HepG2 (cell line): ENCODE measurements around the gene ERLEC1. TPM values are rescaled to one million over a fixed set of nuclear protein-coding genes. Genes with fewer than 3 reads are reported as not detected.

Experiments
- ATAC-seq: fragments of 200-7000 bp; cut with Tn5 transposase; 3 replicates; pipeline ENCODE4 v1.9.1; 2020; ENCODE audit warnings: mild to moderate bottlenecking, moderate library complexity
- BruUV-seq: library from RNA; stranded (reverse); fragments of 400-500 nt; replicated peaks from 2 replicates; lab custom pipeline; 2021; lab: Mats Ljungman, UMichigan
- CTCF ChIA-PET: fragments of 300-600 bp; formaldehyde crosslinking; extraction: SDS; loops from one replicate; lab custom pipeline; 2021; ENCODE audit warnings: low total read pairs, inconsistent platforms, low intra/inter-chr PET ratio; lab: Yijun Ruan, JAX
- POLR2A ChIA-PET: fragments of 350-600 bp; sonication (Branson Sonifier 250); formaldehyde crosslinking; loops from one replicate; lab custom pipeline; 2020; ENCODE audit warnings: antibody characterized with exemption, inconsistent platforms; lab: Yijun Ruan, JAX
- DNase-seq: peaks from one replicate; pipeline ENCODE4 v3.0.0-alpha.2; 2015; ENCODE audit warnings: low spot score
- FAIRE-seq: peaks from 3 replicates; lab custom pipeline; 2011; peaks lifted over from hg19 to GRCh38; lab: Jason Lieb, UNC
- H2AFZ ChIP-seq: one replicate; pipeline ENCODE4 v1.6.1; 2011; ENCODE audit warnings: low read length, inconsistent platforms
- H3K27ac ChIP-seq: fragments of 300-600 bp; 3 replicates; pipeline ENCODE4 v1.8.0; 2011; ENCODE audit warnings: mixed run types, mild to moderate bottlenecking, mixed read lengths, low read length, inconsistent platforms; ENCODE audit not compliant: insufficient read depth; ENCODE audit errors: extremely low read length
- H3K27me3 ChIP-seq, 2 experiments: fragments of 200-600 bp in 1 of 2; 2 replicates in 1 of 2; 3 replicates in 1 of 2; pipeline versions ENCODE4 v1.6.0 to v1.8.0; 2011; ENCODE audit warnings: low read length in 2 of 2, mild to moderate bottlenecking in 2 of 2, moderate library complexity in 2 of 2, inconsistent platforms in 1 of 2; ENCODE audit not compliant: insufficient read depth in 2 of 2, control insufficient read depth in 1 of 2
- H3K36me3 ChIP-seq, 2 experiments: fragments of 200-600 bp in 1 of 2; replicated peaks in 1 of 2; 2 replicates in 1 of 2; 3 replicates in 1 of 2; pipeline versions ENCODE4 v1.5.1 to v1.8.0; 2011; ENCODE audit warnings: low read length in 2 of 2, inconsistent platforms in 1 of 2; ENCODE audit not compliant: insufficient read depth in 2 of 2, control insufficient read depth in 1 of 2
- H3K4me1 ChIP-seq: 2 replicates; pipeline ENCODE4 v1.5.1; 2012; ENCODE audit warnings: low read length, inconsistent platforms; ENCODE audit not compliant: insufficient read depth
- H3K4me2 ChIP-seq: 2 replicates; pipeline ENCODE4 v1.6.0; 2011; ENCODE audit warnings: low read depth, low read length, inconsistent platforms
- H3K4me3 ChIP-seq, 3 experiments: fragments of 200-600 bp in 1 of 3; sonication (generic), shearing (Covaris generic) in 1 of 3; replicated peaks in 1 of 3; 2 replicates each; pipeline ENCODE4 v1.5.1; 2011 to 2016; ENCODE audit warnings: low read length in 3 of 3, inconsistent platforms in 2 of 3, low read depth in 2 of 3, mild to moderate bottlenecking in 2 of 3, control low read depth in 1 of 3, mixed read lengths in 1 of 3; ENCODE audit not compliant: insufficient read depth in 1 of 3
- H3K79me2 ChIP-seq: one replicate; pipeline ENCODE4 v1.6.1; 2011; ENCODE audit warnings: low read length, inconsistent platforms; ENCODE audit not compliant: insufficient read depth
- H3K9ac ChIP-seq: 2 replicates; pipeline ENCODE4 v1.6.0; 2011; ENCODE audit warnings: mild to moderate bottlenecking, low read depth, low read length, inconsistent platforms; ENCODE audit not compliant: insufficient read depth
- H3K9me3 ChIP-seq: 2 replicates; pipeline ENCODE4 v1.5.1; 2012; ENCODE audit warnings: mild to moderate bottlenecking, low read length
- H4K20me1 ChIP-seq: 2 replicates; pipeline ENCODE4 v1.6.0; 2011; ENCODE audit warnings: inconsistent platforms, mild to moderate bottlenecking, low read length, moderate library complexity; ENCODE audit not compliant: insufficient read depth
- BHLHE40 ChIP-seq: IDR thresholded peaks from 2 replicates; pipeline ENCODE4 v1.6.1; 2011; ENCODE audit warnings: low read length, improper control_type of control experiment
- FIP1L1 ChIP-seq: fragments of 200-400 bp; formaldehyde crosslinking; IDR thresholded peaks from 2 replicates; pipeline ENCODE4 v1.6.1; 2018; ENCODE audit warnings: low read depth, mild to moderate bottlenecking, low read length, moderate library complexity, borderline replicate concordance; ENCODE audit not compliant: insufficient read depth
- KAT8 ChIP-seq: IDR thresholded peaks from 2 replicates; pipeline ENCODE4 v1.6.1; 2016; ENCODE audit warnings: missing genetic modification reagents, missing compliant biosample characterization
- LCORL ChIP-seq, 2 experiments: fragments of 450-650 bp in 1 of 2; sonication (generic) in 1 of 2; formaldehyde crosslinking in 1 of 2; IDR thresholded peaks; 2 replicates each; pipeline versions ENCODE4 v1.5.0 to v1.6.1; 2017 to 2020; ENCODE audit warnings: antibody characterized with exemption in 1 of 2, missing genetic modification reagents in 1 of 2
- MEIS1 ChIP-seq: sonication (generic); formaldehyde crosslinking; IDR thresholded peaks from 2 replicates; pipeline ENCODE4 v1.9.0; 2021; ENCODE audit warnings: mild to moderate bottlenecking, missing genetic modification reagents, moderate library complexity, borderline replicate concordance
- ZBTB38 ChIP-seq: sonication (generic); formaldehyde crosslinking; IDR thresholded peaks from 2 replicates; pipeline ENCODE4 v1.5.1; 2020; ENCODE audit warnings: mild to moderate bottlenecking, missing genetic modification reagents
- ZBTB42 ChIP-seq: sonication (generic); formaldehyde crosslinking; IDR thresholded peaks from 2 replicates; pipeline ENCODE4 v1.5.0; 2020; ENCODE audit warnings: mild to moderate bottlenecking, missing genetic modification reagents
- ZNF816 ChIP-seq: sonication (generic); formaldehyde crosslinking; IDR thresholded peaks from 2 replicates; pipeline ENCODE4 v1.8.0; 2022; ENCODE audit warnings: missing genetic modification reagents, mild to moderate bottlenecking, borderline replicate concordance
- in situ Hi-C: cut with HindIII; loops from 2 replicates; pipeline ENCODE4 v1.10.0; 2017; ENCODE audit warnings: low pct_unique_long_range_greater_than_20kb; ENCODE audit not compliant: extremely low pct_ligation_motif_present
- intact Hi-C: fragments of 100-400 bp; cut with micrococcal nuclease; formaldehyde crosslinking; loops from one replicate; pipeline ENCODE4 v1.10.0; 2022; ENCODE audit not compliant: unreplicated experiment
- polyA plus RNA-seq, 8 experiments: library from polyadenylated mRNA; depleted of rRNA in 3 of 8; stranded (reverse) in 7 of 8; unstranded in 1 of 8; fragments of >200 nt; fragmentation: Illumina TruSeq in 4 of 8; extraction: Trizol in 4 of 8; gene quantifications; 2 replicates each; pipeline versions ENCODE4 v1.2.1 to v1.2.3, GENCODE V29; 2011 to 2016; ENCODE audit warnings: low read depth in 4 of 8, missing spikeins in 1 of 8, mixed read lengths in 1 of 8; ENCODE audit not compliant: insufficient read depth in 1 of 8
- total RNA-seq, 5 experiments: library from RNA; depleted of rRNA; stranded (reverse); fragments of >200 nt; fragmentation: Illumina TruSeq; extraction: Trizol; gene quantifications; 2 replicates each; pipeline ENCODE4 v1.2.3, GENCODE V29; 2016; ENCODE audit warnings: low read depth in 1 of 5
- TF ChIP-seq, protein P1 (sequence below): sonication (generic); formaldehyde crosslinking; IDR thresholded peaks from 2 replicates; pipeline ENCODE4 v1.4.0; 2020; ENCODE audit warnings: mild to moderate bottlenecking, missing genetic modification reagents
- TF ChIP-seq, protein P2 (sequence below): fragments of 450-650 bp; IDR thresholded peaks from 2 replicates; pipeline ENCODE4 v1.6.1; 2017
- TF ChIP-seq, protein P3 (sequence below): sonication (generic); formaldehyde crosslinking; IDR thresholded peaks from 2 replicates; pipeline ENCODE4 v1.5.1; 2020; ENCODE audit warnings: missing genetic modification reagents, mild to moderate bottlenecking, borderline replicate concordance

Gene ERLEC1
- total and polyA plus RNA-seq, 2 of the 13 experiments (the other 11 are each of a cell fraction or from before 2014, with no cell fraction given) = 87.3 to 88.4 TPM

DNA sequence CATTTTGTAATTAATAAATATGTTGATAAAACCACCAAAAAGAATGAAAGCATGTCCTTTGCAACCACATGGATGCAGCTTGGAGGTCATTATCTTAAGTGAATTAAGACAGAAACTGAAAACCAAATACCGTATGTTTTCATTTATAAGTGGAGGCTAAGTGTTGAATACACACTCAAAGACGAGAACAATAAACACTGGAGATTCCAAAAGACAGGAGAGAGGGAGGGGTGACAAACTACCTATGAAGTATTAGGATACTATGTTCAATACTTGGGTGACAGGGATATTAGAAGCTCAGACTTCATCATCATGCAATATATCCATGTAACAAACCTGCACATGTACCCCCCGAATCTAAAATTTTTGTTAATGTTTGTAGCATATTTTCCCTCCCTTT is 7.0 kb downstream of the ERLEC1 start (continued):
- TF ChIP-seq MEIS1 (no peak), LCORL (IDR thresholded peaks at IDR 0.05) (no peak), LCORL (CRISPR knock-in tag; IDR thresholded peaks at IDR 0.05) (no peak), ZBTB42 (CRISPR knock-in tag) (no peak), KAT8 (CRISPR knock-in tag) (no peak), BHLHE40 (no peak)
- TF ChIP-seq, protein P1, sequence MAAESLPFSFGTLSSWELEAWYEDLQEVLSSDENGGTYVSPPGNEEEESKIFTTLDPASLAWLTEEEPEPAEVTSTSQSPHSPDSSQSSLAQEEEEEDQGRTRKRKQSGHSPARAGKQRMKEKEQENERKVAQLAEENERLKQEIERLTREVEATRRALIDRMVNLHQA (CRISPR knock-in tag) = no peak

DNA sequence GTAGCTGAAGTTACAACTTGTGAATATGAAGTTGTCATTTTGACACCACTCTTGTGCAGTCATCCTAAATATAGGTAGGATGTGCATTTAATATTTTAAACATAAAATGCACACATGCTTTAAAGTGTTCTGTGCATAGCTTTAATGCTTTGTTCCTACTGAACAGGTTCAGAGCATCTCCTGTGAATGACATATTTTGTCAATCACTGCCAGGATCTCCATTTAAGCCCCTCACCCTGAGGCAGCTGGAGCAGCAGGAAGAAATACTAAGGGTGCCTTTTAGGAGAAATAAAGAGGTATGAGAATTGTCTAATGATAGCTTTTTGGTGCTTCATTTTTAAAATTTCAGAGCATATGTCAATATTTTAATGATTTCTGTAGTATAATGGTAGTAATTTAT is 14.7 kb downstream of the ERLEC1 start:
- in situ Hi-C loops = no loop called here
- FAIRE-seq = no peak
- Histone ChIP-seq H3K79me2 (no peaks in the 10 kb centered on the region), H2AFZ (no peak overlapping the region), H3K36me3 (peaks cover 20 to 90% of the 10 kb centered on the region in 2 experiments), H4K20me1 (no peaks in the 10 kb centered on the region), H3K4me2 (no peak overlapping the region), H3K4me1 (no peaks in the 10 kb centered on the region), H3K4me3 (no peak overlapping the region), H3K9ac (no peak overlapping the region), H3K9me3 (no peaks in the 10 kb centered on the region), H3K27me3 (no peaks in the 10 kb centered on the region), H3K27ac (no peak overlapping the region)
- no TSS peak for BruUV-seq
- intact Hi-C loops = no loop called here
- POLR2A ChIA-PET = no interaction called here
- no peak for DNase-seq
- TF ChIP-seq ZNF816 (CRISPR knock-in tag) = no peak
- TF ChIP-seq, protein P2, sequence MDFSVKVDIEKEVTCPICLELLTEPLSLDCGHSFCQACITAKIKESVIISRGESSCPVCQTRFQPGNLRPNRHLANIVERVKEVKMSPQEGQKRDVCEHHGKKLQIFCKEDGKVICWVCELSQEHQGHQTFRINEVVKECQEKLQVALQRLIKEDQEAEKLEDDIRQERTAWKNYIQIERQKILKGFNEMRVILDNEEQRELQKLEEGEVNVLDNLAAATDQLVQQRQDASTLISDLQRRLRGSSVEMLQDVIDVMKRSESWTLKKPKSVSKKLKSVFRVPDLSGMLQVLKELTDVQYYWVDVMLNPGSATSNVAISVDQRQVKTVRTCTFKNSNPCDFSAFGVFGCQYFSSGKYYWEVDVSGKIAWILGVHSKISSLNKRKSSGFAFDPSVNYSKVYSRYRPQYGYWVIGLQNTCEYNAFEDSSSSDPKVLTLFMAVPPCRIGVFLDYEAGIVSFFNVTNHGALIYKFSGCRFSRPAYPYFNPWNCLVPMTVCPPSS = no peak
- TF ChIP-seq ZBTB38 (CRISPR knock-in tag) = no peak
- no peak for TF ChIP-seq FIP1L1
- TF ChIP-seq, protein P3, sequence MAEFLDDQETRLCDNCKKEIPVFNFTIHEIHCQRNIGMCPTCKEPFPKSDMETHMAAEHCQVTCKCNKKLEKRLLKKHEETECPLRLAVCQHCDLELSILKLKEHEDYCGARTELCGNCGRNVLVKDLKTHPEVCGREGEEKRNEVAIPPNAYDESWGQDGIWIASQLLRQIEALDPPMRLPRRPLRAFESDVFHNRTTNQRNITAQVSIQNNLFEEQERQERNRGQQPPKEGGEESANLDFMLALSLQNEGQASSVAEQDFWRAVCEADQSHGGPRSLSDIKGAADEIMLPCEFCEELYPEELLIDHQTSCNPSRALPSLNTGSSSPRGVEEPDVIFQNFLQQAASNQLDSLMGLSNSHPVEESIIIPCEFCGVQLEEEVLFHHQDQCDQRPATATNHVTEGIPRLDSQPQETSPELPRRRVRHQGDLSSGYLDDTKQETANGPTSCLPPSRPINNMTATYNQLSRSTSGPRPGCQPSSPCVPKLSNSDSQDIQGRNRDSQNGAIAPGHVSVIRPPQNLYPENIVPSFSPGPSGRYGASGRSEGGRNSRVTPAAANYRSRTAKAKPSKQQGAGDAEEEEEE (CRISPR knock-in tag) = no peak
- CTCF ChIA-PET = no interaction called here
- no peak for ATAC-seq
